ENCODE data around the gene CAPN14.

CAPN14 gene

DNA sequence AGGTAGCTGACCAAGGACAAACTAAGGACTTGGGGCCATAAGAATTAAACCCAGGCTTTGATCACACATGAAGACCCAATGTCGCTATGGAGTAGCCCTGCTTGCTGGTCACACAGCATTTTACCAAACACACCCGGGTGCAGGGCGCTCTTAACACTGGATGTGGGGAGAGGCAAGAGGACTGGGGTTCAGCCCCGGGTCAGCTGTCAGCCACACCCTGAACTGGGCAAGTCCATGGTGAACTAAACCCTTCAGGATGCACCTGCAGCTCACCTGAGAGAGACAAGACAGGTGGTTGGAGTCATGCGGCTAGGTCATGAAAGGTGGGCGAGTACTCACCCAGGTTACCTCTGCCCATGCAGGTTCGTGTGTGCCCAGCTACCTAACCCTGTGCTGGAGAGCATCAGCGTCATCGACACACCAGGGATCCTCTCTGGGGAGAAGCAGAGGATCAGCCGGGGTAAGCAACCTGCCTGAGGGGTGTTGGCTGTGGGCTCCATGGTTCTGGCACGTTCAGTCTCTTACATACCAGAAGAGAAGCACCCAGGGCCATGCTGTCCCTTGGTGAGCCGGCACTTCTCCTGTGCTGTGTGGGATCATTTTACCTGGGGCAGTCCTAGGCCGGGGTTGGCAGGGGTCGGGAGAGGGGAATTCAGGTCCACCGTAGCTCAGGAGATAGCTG, 31.8 kb upstream of the CAPN14 start:
- no peak for TF ChIP-seq GABPA (IDR thresholded peaks at IDR 0.05; ENCODE audit: low read depth)
- TF ChIP-seq POLR2AphosphoS5 (IDR thresholded peaks at IDR 0.05; ENCODE audit: low read depth) = no peak
- TF ChIP-seq CTCF (IDR thresholded peaks at IDR 0.05; ENCODE audit: insufficient read depth, low read length) = no peak
- TF ChIP-seq, protein P1, sequence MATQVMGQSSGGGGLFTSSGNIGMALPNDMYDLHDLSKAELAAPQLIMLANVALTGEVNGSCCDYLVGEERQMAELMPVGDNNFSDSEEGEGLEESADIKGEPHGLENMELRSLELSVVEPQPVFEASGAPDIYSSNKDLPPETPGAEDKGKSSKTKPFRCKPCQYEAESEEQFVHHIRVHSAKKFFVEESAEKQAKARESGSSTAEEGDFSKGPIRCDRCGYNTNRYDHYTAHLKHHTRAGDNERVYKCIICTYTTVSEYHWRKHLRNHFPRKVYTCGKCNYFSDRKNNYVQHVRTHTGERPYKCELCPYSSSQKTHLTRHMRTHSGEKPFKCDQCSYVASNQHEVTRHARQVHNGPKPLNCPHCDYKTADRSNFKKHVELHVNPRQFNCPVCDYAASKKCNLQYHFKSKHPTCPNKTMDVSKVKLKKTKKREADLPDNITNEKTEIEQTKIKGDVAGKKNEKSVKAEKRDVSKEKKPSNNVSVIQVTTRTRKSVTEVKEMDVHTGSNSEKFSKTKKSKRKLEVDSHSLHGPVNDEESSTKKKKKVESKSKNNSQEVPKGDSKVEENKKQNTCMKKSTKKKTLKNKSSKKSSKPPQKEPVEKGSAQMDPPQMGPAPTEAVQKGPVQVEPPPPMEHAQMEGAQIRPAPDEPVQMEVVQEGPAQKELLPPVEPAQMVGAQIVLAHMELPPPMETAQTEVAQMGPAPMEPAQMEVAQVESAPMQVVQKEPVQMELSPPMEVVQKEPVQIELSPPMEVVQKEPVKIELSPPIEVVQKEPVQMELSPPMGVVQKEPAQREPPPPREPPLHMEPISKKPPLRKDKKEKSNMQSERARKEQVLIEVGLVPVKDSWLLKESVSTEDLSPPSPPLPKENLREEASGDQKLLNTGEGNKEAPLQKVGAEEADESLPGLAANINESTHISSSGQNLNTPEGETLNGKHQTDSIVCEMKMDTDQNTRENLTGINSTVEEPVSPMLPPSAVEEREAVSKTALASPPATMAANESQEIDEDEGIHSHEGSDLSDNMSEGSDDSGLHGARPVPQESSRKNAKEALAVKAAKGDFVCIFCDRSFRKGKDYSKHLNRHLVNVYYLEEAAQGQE (IDR thresholded peaks at IDR 0.05; ENCODE audit: insufficient replicate concordance, low read depth) = no peak
- TF ChIP-seq SPI1 (IDR thresholded peaks at IDR 0.05; ENCODE audit: borderline replicate concordance, low read depth) = no peak
- no peak for DNase-seq (ENCODE audit: low read depth in 1 of 2, low spot score in 1 of 2)
- H3K27me3 ChIP-seq (ENCODE audit: insufficient read depth, poor library complexity, severe bottlenecking) = no peaks in the 10 kb centered on the region
- no peak overlapping the region for H3K4me3 ChIP-seq (replicated peaks; ENCODE audit: insufficient read depth, low read length)
- no peak overlapping the region for H3K27ac ChIP-seq (replicated peaks)

DNA sequence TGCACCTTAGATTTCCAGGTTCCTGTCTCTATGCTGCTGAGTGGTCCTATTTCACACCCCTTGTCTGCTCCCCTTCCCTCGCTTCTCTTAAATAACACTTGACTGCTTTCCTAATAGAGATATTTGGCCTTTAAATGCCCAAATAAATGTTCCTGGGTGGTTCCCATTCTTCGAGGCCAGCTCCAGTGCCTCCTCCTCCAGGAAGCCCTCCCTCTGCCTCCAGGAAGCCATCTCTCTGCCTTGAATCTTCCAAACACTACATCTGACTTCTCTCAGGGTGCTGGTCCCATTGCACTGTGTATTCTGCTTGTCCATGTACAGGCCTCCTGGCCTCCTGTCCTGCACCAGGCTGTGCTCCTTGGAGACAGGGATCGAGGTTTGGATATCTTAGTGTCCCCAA, 30.8 kb upstream of the CAPN14 start:
- TF ChIP-seq SPI1 (IDR thresholded peaks at IDR 0.05; ENCODE audit: borderline replicate concordance, low read depth) (no peak), CTCF (IDR thresholded peaks at IDR 0.05; ENCODE audit: insufficient read depth, low read length) (no peak), GABPA (IDR thresholded peaks at IDR 0.05; ENCODE audit: low read depth) (no peak), POLR2AphosphoS5 (IDR thresholded peaks at IDR 0.05; ENCODE audit: low read depth) (no peak)
- TF ChIP-seq, protein P1 (IDR thresholded peaks at IDR 0.05; ENCODE audit: insufficient replicate concordance, low read depth) = no peak
- no peak overlapping the region for H3K4me3 ChIP-seq (replicated peaks; ENCODE audit: insufficient read depth, low read length)
- no peak for DNase-seq (ENCODE audit: low read depth in 1 of 2, low spot score in 1 of 2)
- no peak overlapping the region for H3K27ac ChIP-seq (replicated peaks)
- no peaks in the 10 kb centered on the region for H3K27me3 ChIP-seq (ENCODE audit: insufficient read depth, poor library complexity, severe bottlenecking)

DNA sequence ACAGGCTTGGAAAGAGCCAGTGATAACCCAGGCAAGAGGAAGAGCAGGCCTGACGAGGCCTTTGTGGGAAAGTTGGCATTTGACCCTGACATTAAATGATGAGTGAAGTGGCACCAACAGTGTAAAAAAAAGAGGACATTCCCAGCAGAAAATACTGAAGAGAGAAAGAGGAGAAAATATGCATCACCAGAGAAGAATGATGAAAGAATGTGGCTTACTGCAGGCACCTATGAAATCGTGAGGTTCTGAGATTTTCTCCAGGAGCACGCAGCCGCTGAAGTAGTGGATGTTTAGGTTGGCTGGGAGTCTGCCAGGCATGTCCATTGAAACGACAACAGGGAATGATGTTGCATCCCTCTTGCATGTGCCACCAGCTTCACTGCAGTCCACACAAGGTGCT, 30.4 kb upstream of the CAPN14 start:
- H3K27ac ChIP-seq (replicated peaks) = no peak overlapping the region
- no peaks in the 10 kb centered on the region for H3K27me3 ChIP-seq (ENCODE audit: insufficient read depth, poor library complexity, severe bottlenecking)
- no peak for DNase-seq (ENCODE audit: low read depth in 1 of 2, low spot score in 1 of 2)
- TF ChIP-seq CTCF (IDR thresholded peaks at IDR 0.05; ENCODE audit: insufficient read depth, low read length) (no peak), GABPA (IDR thresholded peaks at IDR 0.05; ENCODE audit: low read depth) (no peak), POLR2AphosphoS5 (IDR thresholded peaks at IDR 0.05; ENCODE audit: low read depth) (no peak), SPI1 (IDR thresholded peaks at IDR 0.05; ENCODE audit: borderline replicate concordance, low read depth) (no peak)
- TF ChIP-seq, protein P1 (IDR thresholded peaks at IDR 0.05; ENCODE audit: insufficient replicate concordance, low read depth) = no peak
- no peak overlapping the region for H3K4me3 ChIP-seq (replicated peaks; ENCODE audit: insufficient read depth, low read length)
